Gastrocnemius medialis (tissue), 4 donors: ENCODE measurements around the gene DNMBP. TPM values are rescaled to one million over a fixed set of nuclear protein-coding genes. Genes with fewer than 3 reads are reported as not detected.

Experiments used
- ATAC-seq, 2 donors: fragments of 150-250 bp; one replicate each; pipeline ENCODE4 v1.9.1; 2016
- DNase-seq, 2 donors: peaks; one replicate each; pipeline ENCODE4 v3.0.0-alpha.2; 2019
- H3K27ac ChIP-seq, 4 donors: fragments of 200-600 bp; sonication (generic); 1 replicate in 1 of 4; 2 replicates in 3 of 4; pipeline ENCODE4 v1.5.1; 2016 to 2018; ENCODE audit warnings: mild to moderate bottlenecking in 2 of 4, moderate library complexity in 1 of 4
- H3K27me3 ChIP-seq, 3 donors: fragments of 200-600 bp; sonication (generic) in 2 of 3; 1 replicate in 1 of 3; 2 replicates in 2 of 3; pipeline versions ENCODE4 v1.5.1 to v1.6.0; 2016 to 2019; ENCODE audit warnings: mild to moderate bottlenecking in 1 of 3, moderate library complexity in 1 of 3
- H3K36me3 ChIP-seq, 2 donors: fragments of 200-600 bp; sonication (generic) in 1 of 2; one replicate each; pipeline ENCODE4 v1.5.1; 2017 to 2018
- H3K4me1 ChIP-seq, 2 donors: fragments of 200-600 bp; sonication (generic) in 1 of 2; one replicate each; pipeline ENCODE4 v1.5.1; 2016 to 2017; ENCODE audit warnings: mild to moderate bottlenecking in 2 of 2
- H3K4me3 ChIP-seq, 4 donors: fragments of 200-600 bp; sonication (generic) in 3 of 4; 1 replicate in 1 of 4; 2 replicates in 3 of 4; pipeline ENCODE4 v1.5.1; 2016 to 2019; ENCODE audit warnings: mild to moderate bottlenecking in 2 of 4
- H3K9me3 ChIP-seq, 3 donors: fragments of 200-600 bp; sonication (generic) in 2 of 3; 1 replicate in 1 of 3; 2 replicates in 2 of 3; pipeline ENCODE4 v1.5.1; 2016 to 2019
- CTCF ChIP-seq, 5 experiments: fragments of 450-650 bp in 3 of 5; fragments of 200-600 bp in 2 of 5; sonication (generic) in 2 of 5; IDR thresholded peaks in 4 of 5; conservative IDR thresholded peaks in 1 of 5; 1 replicate in 4 of 5; 2 replicates in 1 of 5; pipeline ENCODE4 v1.5.1; 2016 to 2019; ENCODE audit warnings: antibody characterized with exemption in 5 of 5, mild to moderate bottlenecking in 3 of 5, moderate library complexity in 3 of 5
- POLR2A ChIP-seq, 2 donors: fragments of 450-650 bp; IDR thresholded peaks; one replicate each; pipeline ENCODE4 v1.6.1; 2017; ENCODE audit warnings: antibody characterized with exemption in 2 of 2, mild to moderate bottlenecking in 2 of 2, moderate library complexity in 2 of 2
- in situ Hi-C, 4 donors: fragments of 200-750 bp; cut with MboI; loops; one replicate each; pipeline versions ENCODE4 v1.15.0 to v1.8.0; 2017; ENCODE audit warnings: low sequenced_read_pairs in 4 of 4
- intact Hi-C: fragments of 100-400 bp; cut with DNase I; formaldehyde crosslinking; loops from one replicate; pipeline ENCODE4 v1.15.1; 2023; ENCODE audit warnings: low total_unique reads
- total RNA-seq, 4 donors: library from RNA; depleted of rRNA; stranded (reverse); fragments of >200 nt; gene quantifications; one replicate each; pipeline versions ENCODE4 v1.1.0 to v1.2.3, GENCODE V29; 2016

The DNMBP gene
- total RNA-seq, 4 donors from 2014 or later = 9.5 to 22.5 (median 15.0) TPM

DNA sequence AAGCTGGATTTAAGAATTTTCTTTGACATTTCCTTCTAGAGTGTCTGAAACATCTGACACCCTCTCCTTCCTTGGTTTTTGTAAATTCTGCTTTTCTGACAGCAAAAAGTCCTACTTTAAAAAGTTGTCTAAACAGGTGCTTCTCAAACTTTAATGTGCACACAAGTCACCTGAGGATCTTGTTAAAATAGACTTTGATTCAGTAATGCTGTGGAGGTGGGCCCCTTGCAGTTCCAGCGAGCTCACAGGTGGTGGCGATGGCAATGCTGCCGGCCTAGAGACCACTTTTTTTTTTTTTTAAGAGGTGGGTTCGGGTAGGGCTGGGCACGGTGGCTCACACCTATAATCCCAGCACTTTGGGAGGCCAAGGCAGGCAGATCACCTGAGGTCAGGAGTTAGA is 150.2 kb downstream of the DNMBP start:
- Histone ChIP-seq H3K27me3 (no peaks in the 10 kb centered on the region), H3K9me3 (no peaks in the 10 kb centered on the region), H3K4me3 (no peak overlapping the region), H3K4me1 (no peaks in the 10 kb centered on the region), H3K27ac (no peak overlapping the region), H3K36me3 (no peaks in the 10 kb centered on the region)
- in situ Hi-C loops = no loop called here
- intact Hi-C loops = no loop called here
- ATAC-seq = no peak
- DNase-seq = no peak
- TF ChIP-seq CTCF (IDR thresholded peaks at IDR 0.05 in 4 of 5, conservative IDR thresholded peaks at IDR 0.05 in 1 of 5) = no peak
- no peak for TF ChIP-seq POLR2A (IDR thresholded peaks at IDR 0.05)

GRCh38 chr10:99858849-99859248 is 150.9 kb downstream of the DNMBP start:
- Histone ChIP-seq H3K36me3 (no peaks in the 10 kb centered on the region), H3K4me3 (no peak overlapping the region), H3K27ac (no peak overlapping the region), H3K9me3 (no peaks in the 10 kb centered on the region), H3K4me1 (no peaks in the 10 kb centered on the region), H3K27me3 (no peaks in the 10 kb centered on the region)
- in situ Hi-C loops (no loop called here), intact Hi-C loops (no loop called here)
- TF ChIP-seq POLR2A (IDR thresholded peaks at IDR 0.05) = no peak
- TF ChIP-seq CTCF (IDR thresholded peaks at IDR 0.05 in 4 of 5, conservative IDR thresholded peaks at IDR 0.05 in 1 of 5) = no peak
- ATAC-seq (no peak), DNase-seq (no peak)

DNA sequence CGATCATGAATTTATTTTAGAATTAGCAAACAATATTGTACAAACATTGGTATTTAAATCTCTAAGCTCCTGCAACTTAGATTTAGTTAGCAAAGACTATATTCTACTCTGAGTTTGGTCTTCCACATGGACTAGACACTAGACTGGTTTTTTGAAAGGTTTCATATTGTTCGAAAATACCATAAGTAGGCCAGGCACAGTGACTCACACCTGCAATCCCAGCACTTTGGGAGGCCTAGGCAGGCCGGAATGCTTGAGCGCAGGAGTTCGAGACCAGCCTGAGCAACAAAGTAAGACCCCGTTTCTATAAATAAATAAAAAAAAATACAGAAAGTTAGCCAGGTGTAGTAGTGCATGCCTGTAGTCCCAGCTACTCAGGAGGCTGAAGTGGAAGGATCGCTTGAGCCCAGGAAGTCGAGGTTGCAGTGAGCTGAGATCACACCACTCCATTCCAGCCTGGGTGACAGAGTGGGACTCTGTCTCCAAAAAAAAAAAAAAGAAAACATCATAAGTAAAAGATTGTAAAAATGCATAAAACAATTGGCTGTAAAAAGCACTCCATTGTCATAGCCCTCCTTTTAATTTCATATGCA is 154.2 kb downstream of the DNMBP start:
- DNase-seq (no peak), ATAC-seq (no peak)
- in situ Hi-C loops = no loop called here
- intact Hi-C loops = no loop called here
- Histone ChIP-seq H3K36me3 (no peaks in the 10 kb centered on the region), H3K4me1 (no peaks in the 10 kb centered on the region), H3K27me3 (no peaks in the 10 kb centered on the region), H3K4me3 (no peak overlapping the region), H3K9me3 (no peaks in the 10 kb centered on the region), H3K27ac (no peak overlapping the region)
- no peak for TF ChIP-seq POLR2A (IDR thresholded peaks at IDR 0.05)
- TF ChIP-seq CTCF (IDR thresholded peaks at IDR 0.05 in 4 of 5, conservative IDR thresholded peaks at IDR 0.05 in 1 of 5) = no peak

DNA sequence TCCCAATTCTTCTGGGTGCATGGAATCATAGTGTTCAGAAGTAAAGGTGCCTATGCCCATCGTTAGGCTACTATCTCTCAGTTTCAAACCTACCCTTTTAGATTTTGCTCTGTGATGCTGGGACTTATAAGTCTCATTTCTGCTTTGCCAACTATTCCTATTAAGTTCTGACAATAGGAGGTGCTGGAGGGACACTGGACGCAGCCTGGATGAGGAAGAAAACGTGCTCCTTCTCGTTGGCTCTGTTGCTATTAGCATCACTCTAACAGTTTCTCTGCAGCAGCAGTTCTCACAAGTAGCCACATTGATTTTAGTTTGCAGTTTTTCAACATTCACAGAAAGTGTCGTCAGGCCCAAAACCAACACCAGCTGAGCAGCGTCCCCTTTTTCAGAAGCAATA is 154.9 kb downstream of the DNMBP start:
- intact Hi-C loops = no loop called here

More for the DNA sequence above, 154.9 kb downstream of the DNMBP start:
- TF ChIP-seq POLR2A (IDR thresholded peaks at IDR 0.05) (no peak), CTCF (IDR thresholded peaks at IDR 0.05 in 4 of 5, conservative IDR thresholded peaks at IDR 0.05 in 1 of 5) (peak in 1 of 5 experiments; percentile 14)
- Histone ChIP-seq H3K4me3 (no peak overlapping the region), H3K27ac (no peak overlapping the region), H3K4me1 (no peaks in the 10 kb centered on the region), H3K36me3 (no peaks in the 10 kb centered on the region), H3K27me3 (no peaks in the 10 kb centered on the region), H3K9me3 (no peaks in the 10 kb centered on the region)
- DNase-seq (no peak), ATAC-seq (no peak)
- in situ Hi-C loops = no loop called here
